Keratinocyte (primary cell): Measurements from ENCODE around the gene ABCG1.
A peak's percentile ranks its signal among the peaks of the same experiment; 100 is the strongest.

Experiments used
- EZH2 ChIP-seq: IDR thresholded peaks from one replicate; pipeline ENCODE4 v1.6.1; 2012; ENCODE audit warnings: inconsistent platforms, mild to moderate bottlenecking, low read length, moderate library complexity
- TF ChIP-seq, protein P1 (sequence below), 3 experiments: IDR thresholded peaks in 1 of 3; conservative IDR thresholded peaks in 1 of 3; optimal IDR thresholded peaks in 1 of 3; 2 replicates in 2 of 3; 3 replicates in 1 of 3; pipeline versions ENCODE3 to v1.5.1; 2011; ENCODE audit warnings: low read length in 3 of 3, mild to moderate bottlenecking in 3 of 3, moderate library complexity in 2 of 3, control low read depth in 1 of 3, inconsistent platforms in 1 of 3; ENCODE audit not compliant: insufficient read depth in 2 of 3; ENCODE audit errors: extremely low read depth in 1 of 3

DNA sequence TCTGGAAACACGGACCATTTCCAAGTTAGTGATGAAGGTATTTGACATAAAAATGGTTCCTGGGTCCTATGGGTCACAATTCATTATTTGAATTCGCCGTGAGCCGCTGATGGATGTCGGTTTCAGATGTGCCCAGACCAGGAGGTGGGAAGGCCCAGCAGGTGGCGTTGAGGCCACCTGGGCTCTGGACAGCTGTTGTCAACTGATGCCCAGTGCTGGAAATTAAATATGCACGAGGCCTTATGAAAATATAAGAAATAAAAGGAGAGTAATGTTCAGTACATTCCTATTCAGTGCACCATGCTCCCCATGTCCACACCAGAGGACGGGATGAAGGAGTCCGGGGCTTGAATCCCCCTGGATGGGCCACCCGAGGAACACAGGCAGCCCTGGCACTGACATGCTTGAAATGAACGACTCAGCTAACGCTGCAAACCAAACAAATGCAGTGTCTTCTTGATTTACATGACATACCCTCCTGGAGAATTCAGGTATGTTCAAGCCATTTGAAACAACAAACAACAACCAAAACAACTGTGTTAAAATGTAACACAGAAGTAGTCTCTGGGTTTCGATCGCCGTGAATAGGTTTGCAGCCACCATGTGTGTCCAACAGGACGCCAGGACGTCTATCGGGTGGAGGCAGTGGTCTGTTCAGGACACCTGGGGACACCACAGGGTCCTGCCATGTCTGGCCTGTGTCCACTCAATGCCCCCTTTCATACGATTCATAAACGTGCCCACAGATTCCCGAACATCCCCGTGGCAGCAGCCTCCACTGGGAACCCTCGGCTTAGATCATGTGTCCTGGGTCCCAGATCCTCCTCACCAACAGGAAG, 90.2 kb downstream of the ABCG1 start:
- TF ChIP-seq, protein P1, sequence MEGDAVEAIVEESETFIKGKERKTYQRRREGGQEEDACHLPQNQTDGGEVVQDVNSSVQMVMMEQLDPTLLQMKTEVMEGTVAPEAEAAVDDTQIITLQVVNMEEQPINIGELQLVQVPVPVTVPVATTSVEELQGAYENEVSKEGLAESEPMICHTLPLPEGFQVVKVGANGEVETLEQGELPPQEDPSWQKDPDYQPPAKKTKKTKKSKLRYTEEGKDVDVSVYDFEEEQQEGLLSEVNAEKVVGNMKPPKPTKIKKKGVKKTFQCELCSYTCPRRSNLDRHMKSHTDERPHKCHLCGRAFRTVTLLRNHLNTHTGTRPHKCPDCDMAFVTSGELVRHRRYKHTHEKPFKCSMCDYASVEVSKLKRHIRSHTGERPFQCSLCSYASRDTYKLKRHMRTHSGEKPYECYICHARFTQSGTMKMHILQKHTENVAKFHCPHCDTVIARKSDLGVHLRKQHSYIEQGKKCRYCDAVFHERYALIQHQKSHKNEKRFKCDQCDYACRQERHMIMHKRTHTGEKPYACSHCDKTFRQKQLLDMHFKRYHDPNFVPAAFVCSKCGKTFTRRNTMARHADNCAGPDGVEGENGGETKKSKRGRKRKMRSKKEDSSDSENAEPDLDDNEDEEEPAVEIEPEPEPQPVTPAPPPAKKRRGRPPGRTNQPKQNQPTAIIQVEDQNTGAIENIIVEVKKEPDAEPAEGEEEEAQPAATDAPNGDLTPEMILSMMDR (optimal IDR thresholded peaks at IDR 0.05 in 1 of 3, IDR thresholded peaks at IDR 0.05 in 1 of 3, conservative IDR thresholded peaks at IDR 0.05 in 1 of 3; ENCODE audit: extremely low read depth in 1 of 3, insufficient read depth in 2 of 3, low read length in 3 of 3) = peak in 1 of 3 experiments; percentile 2
- peak; percentile 3 for TF ChIP-seq EZH2
